ENCODE results near the gene MCF2. TPM values are rescaled to one million over a fixed set of nuclear protein-coding genes. Genes with fewer than 3 reads are reported as not detected.

Gene MCF2
- total RNA-seq, 1 experiment from 2014 or later, result not detected

DNA sequence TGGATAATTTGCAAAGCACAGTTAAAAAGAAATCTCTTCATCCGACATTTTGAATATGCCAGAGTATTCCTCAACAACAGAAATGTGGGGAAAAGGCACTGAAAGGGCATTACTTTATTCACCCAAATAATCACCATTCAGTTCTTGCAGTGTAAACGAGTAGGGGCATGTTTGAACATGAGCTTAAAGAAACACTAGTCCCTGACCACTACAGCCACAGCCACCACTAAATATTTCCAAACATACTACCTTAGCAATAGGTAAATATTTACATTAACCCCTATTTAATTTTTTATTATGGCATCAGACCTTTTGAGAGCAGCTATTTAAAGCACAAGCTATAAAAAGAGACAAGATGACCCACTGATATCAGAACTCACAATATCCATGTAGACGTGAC lies 27.6 kb downstream of the MCF2 start:
- Histone ChIP-seq H3K36me3 (ENCODE audit: low read depth) (no peaks in the 10 kb centered on the region), H3K9me2 (ENCODE audit: insufficient read depth) (no peaks in the 10 kb centered on the region), H3K9me3 (ENCODE audit: insufficient read depth, low read depth) (no peaks in the 10 kb centered on the region), H3K4me3 (no peak overlapping the region), H4K20me1 (ENCODE audit: insufficient read depth) (no peaks in the 10 kb centered on the region), H3K27ac (no peak overlapping the region), H3F3A (ENCODE audit: insufficient read depth, low read depth) (no peaks in the 10 kb centered on the region), H3K4me2 (no peak overlapping the region), H3K27me3 (ENCODE audit: insufficient read depth, low read depth) (peaks cover 11% of the 10 kb centered on the region; the same call in 1 of the 2 replicates), H3K79me2 (ENCODE audit: low read depth) (no peaks in the 10 kb centered on the region), H2AFZ (no peak overlapping the region), H3K4me1 (replicated peaks; ENCODE audit: insufficient read depth) (no peaks in the 10 kb centered on the region)
- ChIA-PET POLR2A (ENCODE audit: unreplicated experiment) (no interaction called here), CTCF (no interaction called here)
- intact Hi-C loops (cut with micrococcal nuclease; ENCODE audit: unreplicated experiment), result no loop called here
- TF ChIP-seq EZH2 (IDR thresholded peaks at IDR 0.05; ENCODE audit: low read depth), result no peak
- TF ChIP-seq, protein P1, sequence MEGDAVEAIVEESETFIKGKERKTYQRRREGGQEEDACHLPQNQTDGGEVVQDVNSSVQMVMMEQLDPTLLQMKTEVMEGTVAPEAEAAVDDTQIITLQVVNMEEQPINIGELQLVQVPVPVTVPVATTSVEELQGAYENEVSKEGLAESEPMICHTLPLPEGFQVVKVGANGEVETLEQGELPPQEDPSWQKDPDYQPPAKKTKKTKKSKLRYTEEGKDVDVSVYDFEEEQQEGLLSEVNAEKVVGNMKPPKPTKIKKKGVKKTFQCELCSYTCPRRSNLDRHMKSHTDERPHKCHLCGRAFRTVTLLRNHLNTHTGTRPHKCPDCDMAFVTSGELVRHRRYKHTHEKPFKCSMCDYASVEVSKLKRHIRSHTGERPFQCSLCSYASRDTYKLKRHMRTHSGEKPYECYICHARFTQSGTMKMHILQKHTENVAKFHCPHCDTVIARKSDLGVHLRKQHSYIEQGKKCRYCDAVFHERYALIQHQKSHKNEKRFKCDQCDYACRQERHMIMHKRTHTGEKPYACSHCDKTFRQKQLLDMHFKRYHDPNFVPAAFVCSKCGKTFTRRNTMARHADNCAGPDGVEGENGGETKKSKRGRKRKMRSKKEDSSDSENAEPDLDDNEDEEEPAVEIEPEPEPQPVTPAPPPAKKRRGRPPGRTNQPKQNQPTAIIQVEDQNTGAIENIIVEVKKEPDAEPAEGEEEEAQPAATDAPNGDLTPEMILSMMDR (conservative IDR thresholded peaks at IDR 0.05), result no peak
- BruUV-seq (replicated peaks), result no TSS peak
- DNase-seq, result no peak

DNA sequence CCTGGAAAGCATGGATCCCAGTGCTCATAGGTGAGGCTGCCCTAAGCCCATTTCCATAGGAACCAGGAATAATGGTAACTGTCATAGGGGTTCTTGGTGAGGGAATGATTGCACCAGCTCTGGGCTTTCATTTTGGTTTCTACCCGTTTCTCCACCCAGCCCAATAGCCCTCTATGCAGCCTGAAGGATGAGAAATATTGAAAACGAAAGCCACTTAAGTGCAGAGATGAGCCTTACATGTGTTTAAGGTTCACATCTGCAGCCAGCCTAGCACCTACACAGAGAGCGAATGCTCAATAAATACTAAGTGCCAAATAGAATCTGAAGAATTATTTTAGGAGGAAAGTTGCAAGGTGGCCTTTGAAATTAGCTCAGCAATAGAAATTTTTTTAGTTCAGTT lies 60.4 kb downstream of the MCF2 start:
- H3K79me2 ChIP-seq (ENCODE audit: low read depth), result no peaks in the 10 kb centered on the region
- no TSS peak for BruUV-seq (replicated peaks)
- ChIA-PET CTCF (no interaction called here), POLR2A (ENCODE audit: unreplicated experiment) (no interaction called here)
- peaks cover 10% of the 10 kb centered on the region; the same call in 1 of the 2 replicates for H3K27me3 ChIP-seq (ENCODE audit: insufficient read depth, low read depth)
- H3K9me2 ChIP-seq (ENCODE audit: insufficient read depth), result no peaks in the 10 kb centered on the region
- no peak for TF ChIP-seq EZH2 (IDR thresholded peaks at IDR 0.05; ENCODE audit: low read depth)
- TF ChIP-seq, protein P1 (conservative IDR thresholded peaks at IDR 0.05), result no peak
- H3K36me3 ChIP-seq (ENCODE audit: low read depth), result no peaks in the 10 kb centered on the region
- H2AFZ ChIP-seq, result no peak overlapping the region
- H3K27ac ChIP-seq, result no peak overlapping the region
- no peak overlapping the region for H3K4me2 ChIP-seq
- no peaks in the 10 kb centered on the region for H4K20me1 ChIP-seq (ENCODE audit: insufficient read depth)
- no peak overlapping the region for H3K4me3 ChIP-seq
- intact Hi-C loops (cut with micrococcal nuclease; ENCODE audit: unreplicated experiment), result no loop called here
- no peaks in the 10 kb centered on the region for H3K4me1 ChIP-seq (replicated peaks; ENCODE audit: insufficient read depth)
- H3K9me3 ChIP-seq (ENCODE audit: insufficient read depth, low read depth), result no peaks in the 10 kb centered on the region
- no peak for DNase-seq
- no peaks in the 10 kb centered on the region for H3F3A ChIP-seq (ENCODE audit: insufficient read depth, low read depth)

DNA sequence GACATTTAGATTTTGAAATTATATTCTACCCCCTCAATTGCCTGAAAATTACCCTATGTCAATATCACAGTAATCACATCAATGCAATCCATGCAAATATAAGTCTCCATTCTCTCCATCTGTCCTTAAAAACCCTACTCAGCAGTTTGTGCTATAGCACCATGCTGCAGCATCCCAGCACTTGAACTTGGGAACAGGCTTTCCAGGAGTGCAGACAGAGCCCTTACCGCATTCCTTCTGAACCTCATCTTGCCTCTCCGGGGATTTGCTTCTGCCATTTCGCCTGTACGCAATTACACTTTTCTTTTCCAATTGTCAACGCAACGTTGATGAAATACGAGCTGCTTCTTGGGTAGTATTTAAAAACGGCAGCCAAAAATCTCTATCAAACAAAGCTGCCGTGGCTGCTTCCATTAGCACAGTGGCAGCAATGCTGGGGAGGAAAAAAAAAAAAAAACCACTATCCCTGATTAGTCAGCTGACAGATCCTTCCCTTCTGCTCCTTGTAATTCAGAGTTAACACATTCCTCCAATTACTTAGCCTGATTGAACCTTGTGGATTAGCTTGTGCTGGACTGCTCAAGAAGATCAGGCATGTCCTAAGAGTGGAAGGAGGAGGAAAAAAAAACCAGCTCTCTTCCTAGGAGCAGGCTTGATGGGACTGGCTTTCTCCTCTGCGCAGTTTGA lies 65.6 kb downstream of the MCF2 start:
- Histone ChIP-seq H3K36me3 (ENCODE audit: low read depth) (no peaks in the 10 kb centered on the region), H3F3A (ENCODE audit: insufficient read depth, low read depth) (no peaks in the 10 kb centered on the region), H3K79me2 (ENCODE audit: low read depth) (no peaks in the 10 kb centered on the region), H3K4me2 (no peak overlapping the region), H3K27ac (no peak overlapping the region), H3K9me2 (ENCODE audit: insufficient read depth) (no peaks in the 10 kb centered on the region), H3K4me3 (no peak overlapping the region), H4K20me1 (ENCODE audit: insufficient read depth) (no peaks in the 10 kb centered on the region), H3K9me3 (ENCODE audit: insufficient read depth, low read depth) (no peaks in the 10 kb centered on the region), H2AFZ (no peak overlapping the region), H3K4me1 (replicated peaks; ENCODE audit: insufficient read depth) (no peaks in the 10 kb centered on the region), H3K27me3 (ENCODE audit: insufficient read depth, low read depth) (no peaks in the 10 kb centered on the region)
- intact Hi-C loops (cut with micrococcal nuclease; ENCODE audit: unreplicated experiment), result no loop called here
- TF ChIP-seq, protein P1 (conservative IDR thresholded peaks at IDR 0.05), result no peak
- TF ChIP-seq EZH2 (IDR thresholded peaks at IDR 0.05; ENCODE audit: low read depth), result no peak
- POLR2A ChIA-PET (ENCODE audit: unreplicated experiment), result no interaction called here
- DNase-seq, result no peak
- no TSS peak for BruUV-seq (replicated peaks)
- CTCF ChIA-PET, result no interaction called here
